Keratinocyte (primary cell): ENCODE measurements around the gene ADAT1. TPM values are rescaled to one million over a fixed set of nuclear protein-coding genes. Genes with fewer than 3 reads are reported as not detected.

ENCODE experiments used
- DNase-seq: peaks from one replicate; pipeline ENCODE4 v3.0.0-alpha.2; 2011; ENCODE audit warnings: low read depth, missing footprints, low spot score
- FAIRE-seq: peaks from 2 replicates; lab custom pipeline; 2011; peaks lifted over from hg19 to GRCh38; lab: Jason Lieb, UNC
- H2AFZ ChIP-seq: 2 replicates; pipeline ENCODE4 v1.6.0; 2012; ENCODE audit warnings: low read length, control low read depth, inconsistent platforms; ENCODE audit not compliant: control insufficient read depth
- H3K27ac ChIP-seq: 2 replicates; pipeline ENCODE4 v1.5.1; 2011; ENCODE audit warnings: low read length; ENCODE audit not compliant: control insufficient read depth, insufficient read depth
- H3K27me3 ChIP-seq: 3 replicates; pipeline ENCODE4 v1.6.0; 2011; ENCODE audit warnings: low read length; ENCODE audit not compliant: control insufficient read depth, insufficient read depth; ENCODE audit errors: extremely low read depth
- H3K36me3 ChIP-seq, 2 experiments: 2 replicates in 1 of 2; 3 replicates in 1 of 2; pipeline ENCODE4 v1.5.1; 2011; ENCODE audit warnings: low read length in 2 of 2, mild to moderate bottlenecking in 1 of 2; ENCODE audit not compliant: control insufficient read depth in 2 of 2, insufficient read depth in 2 of 2; ENCODE audit errors: extremely low read depth in 1 of 2
- H3K4me1 ChIP-seq: 3 replicates; pipeline ENCODE4 v1.5.1; 2011; ENCODE audit warnings: low read length; ENCODE audit not compliant: control insufficient read depth, insufficient read depth; ENCODE audit errors: extremely low read depth
- H3K4me2 ChIP-seq: 3 replicates; pipeline ENCODE4 v1.6.0; 2011; ENCODE audit warnings: low read depth, low read length; ENCODE audit not compliant: control insufficient read depth, insufficient read depth; ENCODE audit errors: extremely low read depth
- H3K4me3 ChIP-seq, 3 experiments: fragments of 200-600 bp in 1 of 3; sonication (generic) in 1 of 3; 2 replicates in 2 of 3; 3 replicates in 1 of 3; pipeline ENCODE4 v1.5.1; 2011 to 2016; ENCODE audit warnings: low read length in 3 of 3, mild to moderate bottlenecking in 3 of 3, control low read depth in 2 of 3, inconsistent platforms in 1 of 3, low read depth in 1 of 3, mixed read lengths in 1 of 3, mixed run types in 1 of 3, moderate library complexity in 1 of 3; ENCODE audit not compliant: control insufficient read depth in 2 of 3, insufficient read depth in 2 of 3; ENCODE audit errors: extremely low read depth in 1 of 3
- H3K79me2 ChIP-seq: 2 replicates; pipeline ENCODE4 v1.6.0; 2012; ENCODE audit warnings: low read length; ENCODE audit not compliant: control insufficient read depth, insufficient read depth
- H3K9ac ChIP-seq: 3 replicates; pipeline ENCODE4 v1.6.0; 2011; ENCODE audit warnings: low read length; ENCODE audit not compliant: control insufficient read depth, insufficient read depth; ENCODE audit errors: extremely low read depth
- H3K9me1 ChIP-seq: 3 replicates; pipeline ENCODE4 v1.6.0; 2011; ENCODE audit warnings: low read length; ENCODE audit not compliant: control insufficient read depth, insufficient read depth; ENCODE audit errors: extremely low read depth
- H3K9me3 ChIP-seq: 2 replicates; pipeline ENCODE4 v1.5.1; 2012; ENCODE audit warnings: low read depth, low read length; ENCODE audit not compliant: control insufficient read depth
- H4K20me1 ChIP-seq: 3 replicates; pipeline ENCODE4 v1.6.0; 2011; ENCODE audit warnings: low read length; ENCODE audit not compliant: control insufficient read depth, insufficient read depth; ENCODE audit errors: extremely low read depth
- CTCF ChIP-seq, 3 experiments: IDR thresholded peaks in 1 of 3; conservative IDR thresholded peaks in 1 of 3; optimal IDR thresholded peaks in 1 of 3; 2 replicates in 2 of 3; 3 replicates in 1 of 3; pipeline versions ENCODE3 to v1.5.1; 2011; ENCODE audit warnings: low read length in 3 of 3, mild to moderate bottlenecking in 3 of 3, moderate library complexity in 2 of 3, control low read depth in 1 of 3, inconsistent platforms in 1 of 3; ENCODE audit not compliant: insufficient read depth in 2 of 3; ENCODE audit errors: extremely low read depth in 1 of 3
- EZH2 ChIP-seq: IDR thresholded peaks from one replicate; pipeline ENCODE4 v1.6.1; 2012; ENCODE audit warnings: inconsistent platforms, mild to moderate bottlenecking, low read length, moderate library complexity
- dilution Hi-C: fragments of 300-500 bp; cut with MboI; formaldehyde crosslinking; loops from one replicate; pipeline ENCODE4 v1.7.0; 2020; ENCODE audit warnings: low sequenced_read_pairs; ENCODE audit not compliant: extremely low pct_ligation_motif_present
- polyA plus RNA-seq, 5 experiments: library from polyadenylated mRNA; depleted of rRNA in 3 of 5; stranded (reverse) in 3 of 5; stranded (forward) in 1 of 5; unstranded in 1 of 5; fragments of >200 nt; gene quantifications; 1 replicate in 1 of 5; 2 replicates in 3 of 5; 3 replicates in 1 of 5; pipeline versions ENCODE4 v1.2.1 to v1.2.3, GENCODE V29; 2011 to 2012; ENCODE audit warnings: missing spikeins in 2 of 5, low read depth in 1 of 5, low replicate concordance in 1 of 5

The ADAT1 gene
- polyA plus RNA-seq, 1 donor (not counting 4 experiments of a cell fraction or from before 2014, with no cell fraction given): 34.4 TPM

GRCh38 chr16:75615619-75616018, 7.5 kb downstream of the ADAT1 start:
- Histone ChIP-seq H3K9ac (no peak overlapping the region), H3K4me1 (peaks cover 9% of the 10 kb centered on the region), H3K27ac (no peak overlapping the region), H3K9me3 (no peaks in the 10 kb centered on the region), H3K4me2 (no peak overlapping the region), H4K20me1 (no peaks in the 10 kb centered on the region), H3K27me3 (no peaks in the 10 kb centered on the region), H3K9me1 (no peaks in the 10 kb centered on the region), H3K36me3 (peaks cover 23 to 49% of the 10 kb centered on the region in 2 experiments), H2AFZ (no peak overlapping the region), H3K79me2 (peaks cover 3% of the 10 kb centered on the region), H3K4me3 (no peak overlapping the region)
- FAIRE-seq: no peak
- TF ChIP-seq EZH2: no peak
- TF ChIP-seq CTCF (optimal IDR thresholded peaks at IDR 0.05 in 1 of 3, IDR thresholded peaks at IDR 0.05 in 1 of 3, conservative IDR thresholded peaks at IDR 0.05 in 1 of 3; ENCODE audit: extremely low read depth in 1 of 3, insufficient read depth in 2 of 3, low read length in 3 of 3): no peak
- dilution Hi-C loops: no loop called here
- no peak for DNase-seq

GRCh38 chr16:75614066-75614897, 8.8 kb downstream of the ADAT1 start:
- FAIRE-seq: no peak
- Histone ChIP-seq H3K9ac (no peak overlapping the region), H3K9me1 (no peaks in the 10 kb centered on the region), H4K20me1 (no peaks in the 10 kb centered on the region), H3K36me3 (peaks cover 13 to 40% of the 10 kb centered on the region in 2 experiments), H3K9me3 (no peaks in the 10 kb centered on the region), H3K4me3 (no peak overlapping the region), H3K27me3 (no peaks in the 10 kb centered on the region), H3K4me2 (no peak overlapping the region), H2AFZ (no peak overlapping the region), H3K79me2 (no peaks in the 10 kb centered on the region), H3K27ac (no peak overlapping the region), H3K4me1 (peaks cover 9% of the 10 kb centered on the region)
- peak; percentile 11 for DNase-seq
- TF ChIP-seq CTCF (optimal IDR thresholded peaks at IDR 0.05 in 1 of 3, IDR thresholded peaks at IDR 0.05 in 1 of 3, conservative IDR thresholded peaks at IDR 0.05 in 1 of 3; ENCODE audit: extremely low read depth in 1 of 3, insufficient read depth in 2 of 3, low read length in 3 of 3) (no peak), EZH2 (no peak)
- dilution Hi-C loops: no loop called here
